Uterus (tissue), 2 donors: ENCODE results near the gene RABGAP1L.

Experiments
- POLR2A ChIP-seq, 2 donors: fragments of 450-650 bp; IDR thresholded peaks; one replicate each; pipeline ENCODE4 v1.6.1; 2016; ENCODE audit warnings: antibody characterized with exemption in 2 of 2, mild to moderate bottlenecking in 1 of 2, moderate library complexity in 1 of 2
- TF ChIP-seq, protein P1 (sequence below), 4 experiments: fragments of 200-600 bp in 2 of 4; fragments of 450-650 bp in 2 of 4; sonication (generic) in 2 of 4; IDR thresholded peaks; one replicate each; pipeline ENCODE4 v1.5.1; 2016 to 2019; ENCODE audit warnings: antibody characterized with exemption in 4 of 4, mild to moderate bottlenecking in 2 of 4, moderate library complexity in 1 of 4

DNA sequence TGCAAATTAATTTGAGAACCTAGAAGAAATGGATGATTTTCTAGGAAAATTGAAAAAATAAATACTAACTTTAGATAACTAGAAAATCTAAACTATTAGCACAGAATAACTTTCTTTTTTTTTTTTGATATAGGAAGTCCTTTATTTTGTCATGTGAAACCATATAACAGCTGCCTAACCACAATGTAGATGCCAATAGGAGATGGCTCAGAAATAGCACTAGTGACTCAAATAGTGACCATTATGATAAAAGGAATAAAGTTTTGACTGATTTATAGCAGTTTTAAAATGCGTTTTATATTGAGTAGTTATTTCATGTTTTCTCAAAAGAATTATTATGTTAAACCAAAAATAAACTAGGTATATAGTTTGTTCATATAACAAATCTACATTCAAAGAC, 682.4 kb downstream of the RABGAP1L start:
- TF ChIP-seq, protein P1, sequence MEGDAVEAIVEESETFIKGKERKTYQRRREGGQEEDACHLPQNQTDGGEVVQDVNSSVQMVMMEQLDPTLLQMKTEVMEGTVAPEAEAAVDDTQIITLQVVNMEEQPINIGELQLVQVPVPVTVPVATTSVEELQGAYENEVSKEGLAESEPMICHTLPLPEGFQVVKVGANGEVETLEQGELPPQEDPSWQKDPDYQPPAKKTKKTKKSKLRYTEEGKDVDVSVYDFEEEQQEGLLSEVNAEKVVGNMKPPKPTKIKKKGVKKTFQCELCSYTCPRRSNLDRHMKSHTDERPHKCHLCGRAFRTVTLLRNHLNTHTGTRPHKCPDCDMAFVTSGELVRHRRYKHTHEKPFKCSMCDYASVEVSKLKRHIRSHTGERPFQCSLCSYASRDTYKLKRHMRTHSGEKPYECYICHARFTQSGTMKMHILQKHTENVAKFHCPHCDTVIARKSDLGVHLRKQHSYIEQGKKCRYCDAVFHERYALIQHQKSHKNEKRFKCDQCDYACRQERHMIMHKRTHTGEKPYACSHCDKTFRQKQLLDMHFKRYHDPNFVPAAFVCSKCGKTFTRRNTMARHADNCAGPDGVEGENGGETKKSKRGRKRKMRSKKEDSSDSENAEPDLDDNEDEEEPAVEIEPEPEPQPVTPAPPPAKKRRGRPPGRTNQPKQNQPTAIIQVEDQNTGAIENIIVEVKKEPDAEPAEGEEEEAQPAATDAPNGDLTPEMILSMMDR (IDR thresholded peaks at IDR 0.05) = no peak
- TF ChIP-seq POLR2A (IDR thresholded peaks at IDR 0.05) = no peak
